ENCODE measurements around the gene C9.
"Not testable (repeated sequence)": the region's sequence is repeated elsewhere in the genome, so short reads cannot be mapped to it uniquely, and the experiment has no call there.

The C9 gene

GRCh38 chr5:39370555-39371366 lies 6.5 kb upstream of the C9 start:
- DNase-seq, result no peak

- DNase-seq, result no peak
Measured at GRCh38 chr5:39369123-39369815, 5.0 kb upstream of the C9 start.

GRCh38 chr5:39368116-39368515 lies 3.8 kb upstream of the C9 start:
- DNase-seq, result no peak

- no peak for DNase-seq
Measured at GRCh38 chr5:39367711-39368110, 3.4 kb upstream of the C9 start.

- no peak for DNase-seq
Measured at GRCh38 chr5:39363217-39363616, 1.1 kb downstream of the C9 start.

- no peak for DNase-seq
Measured at GRCh38 chr5:39362646-39363045, 1.6 kb downstream of the C9 start.

GRCh38 chr5:39361306-39361705 lies 3.0 kb downstream of the C9 start:
- no peak for DNase-seq

- no peak for DNase-seq
Measured at GRCh38 chr5:39360471-39361111, 3.7 kb downstream of the C9 start.

GRCh38 chr5:39356263-39356662 lies 8.0 kb downstream of the C9 start:
- no peak for DNase-seq

GRCh38 chr5:39355324-39355723 lies 9.0 kb downstream of the C9 start:
- DNase-seq, result no peak

- no peak for DNase-seq
Measured at GRCh38 chr5:39353717-39354399, 10.4 kb downstream of the C9 start.

GRCh38 chr5:39352951-39353350 lies 11.3 kb downstream of the C9 start:
- no peak for DNase-seq

- DNase-seq, result no peak
Measured at GRCh38 chr5:39352170-39352569, 12.1 kb downstream of the C9 start.

GRCh38 chr5:39349484-39349883 lies 14.8 kb downstream of the C9 start:
- no peak for DNase-seq

- no peak for DNase-seq
Measured at GRCh38 chr5:39342460-39342859, 21.8 kb downstream of the C9 start.

- no peak for DNase-seq
Measured at GRCh38 chr5:39341896-39342295, 22.4 kb downstream of the C9 start.

GRCh38 chr5:39340506-39340905 lies 23.8 kb downstream of the C9 start:
- no peak for DNase-seq

- DNase-seq, result no peak
Measured at GRCh38 chr5:39337252-39337915, 26.9 kb downstream of the C9 start.

- DNase-seq, result not testable (repeated sequence)
Measured at GRCh38 chr5:39334296-39334695, 30.0 kb downstream of the C9 start.

- DNase-seq, result no peak
Measured at GRCh38 chr5:39333104-39333503, 31.2 kb downstream of the C9 start.

GRCh38 chr5:39331861-39332381 lies 32.4 kb downstream of the C9 start:
- no peak for DNase-seq

GRCh38 chr5:39328731-39329130 lies 35.6 kb downstream of the C9 start:
- no peak for DNase-seq

- DNase-seq, result no peak
Measured at GRCh38 chr5:39323542-39323941, 40.8 kb downstream of the C9 start.

All from CD4-positive, alpha-beta T cell treated with Interleukin-17A for 1 hour (primary cell).